Glutamatergic neuron (in vitro differentiated cells): ENCODE measurements around the gene ELMO1. TPM values are rescaled to one million over a fixed set of nuclear protein-coding genes. Genes with fewer than 3 reads are reported as not detected.

Experiments
- DNase-seq: peaks from one replicate; pipeline ENCODE4 v3.0.0; 2022
- H3K27ac Mint-ChIP-seq: one replicate; pipeline ENCODE4 v1.8.0; 2020; ENCODE audit warnings: mild to moderate bottlenecking, mixed read lengths, inconsistent platforms; ENCODE audit not compliant: unreplicated experiment
- H3K27me3 Mint-ChIP-seq: one replicate; pipeline ENCODE4 v1.8.0; 2020; ENCODE audit warnings: mild to moderate bottlenecking, moderate library complexity, mixed read lengths, inconsistent platforms; ENCODE audit not compliant: unreplicated experiment
- H3K36me3 Mint-ChIP-seq: one replicate; pipeline ENCODE4 v1.8.0; 2020; ENCODE audit warnings: mild to moderate bottlenecking, mixed read lengths, inconsistent platforms; ENCODE audit not compliant: unreplicated experiment
- H3K4me1 Mint-ChIP-seq: one replicate; pipeline ENCODE4 v1.8.0; 2020; ENCODE audit warnings: mild to moderate bottlenecking, low read depth, mixed read lengths, inconsistent platforms; ENCODE audit not compliant: unreplicated experiment
- H3K4me3 Mint-ChIP-seq: one replicate; pipeline ENCODE4 v1.8.0; 2020; ENCODE audit warnings: mild to moderate bottlenecking, mixed read lengths, inconsistent platforms; ENCODE audit not compliant: unreplicated experiment
- H3K9me3 Mint-ChIP-seq: one replicate; pipeline ENCODE4 v1.8.0; 2020; ENCODE audit warnings: mild to moderate bottlenecking, moderate library complexity, mixed read lengths, inconsistent platforms; ENCODE audit not compliant: unreplicated experiment
- CTCF ChIP-seq: fragments of 200-600 bp; sonication (generic); IDR thresholded peaks from one replicate; pipeline ENCODE4 v1.5.0; 2021; ENCODE audit not compliant: partially characterized antibody, unreplicated experiment
- total RNA-seq: library from RNA; stranded (reverse); fragmentation: NEBNext Ultra II Directional; extraction: Animal tissue kit (Norgen Biotek cat#: 25700); gene quantifications from one replicate; pipeline ENCODE4 v1.2.1, GENCODE V29; 2021; ENCODE audit not compliant: unreplicated experiment

Gene ELMO1
- total RNA-seq, 1 donor from 2014 or later: 5.5 TPM

- no peaks in the 10 kb centered on the region for H3K36me3 Mint-ChIP-seq
- no peak for TF ChIP-seq CTCF
Observed at GRCh38 chr7:36868727-36869411, 579.8 kb downstream of the ELMO1 start.

DNA sequence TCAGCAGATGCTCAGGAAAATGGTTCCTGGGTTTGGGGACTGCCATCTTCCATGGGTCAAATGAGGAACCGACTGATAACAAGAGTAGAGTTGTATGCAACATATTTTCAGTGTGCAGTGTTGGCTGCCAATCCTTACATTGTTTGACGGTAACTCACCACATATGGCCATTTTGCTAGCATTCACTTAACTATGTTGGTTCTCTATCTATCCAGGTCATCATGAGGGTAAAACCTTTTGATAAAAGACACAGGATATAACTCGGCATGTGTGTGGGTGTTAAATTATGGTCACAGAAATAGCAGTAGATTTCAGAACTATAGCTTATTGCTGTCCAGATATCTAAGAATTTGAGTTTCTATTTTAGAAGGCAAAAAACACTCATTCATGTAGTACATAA, 583.6 kb downstream of the ELMO1 start:
- no peak for TF ChIP-seq CTCF
- no peak overlapping the region for H3K4me3 Mint-ChIP-seq
- no peaks in the 10 kb centered on the region for H3K36me3 Mint-ChIP-seq
- H3K4me1 Mint-ChIP-seq: peaks cover 7% of the 10 kb centered on the region
- no peaks in the 10 kb centered on the region for H3K9me3 Mint-ChIP-seq
- no peak for DNase-seq
- no peaks in the 10 kb centered on the region for H3K27me3 Mint-ChIP-seq
- H3K27ac Mint-ChIP-seq: no peak overlapping the region

More at GRCh38 chr7:36868727-36869411, 579.8 kb downstream of the ELMO1 start:
- Mint-ChIP-seq H3K4me3 (no peak overlapping the region), H3K9me3 (no peaks in the 10 kb centered on the region), H3K27ac (no peak overlapping the region), H3K4me1 (peaks cover 7% of the 10 kb centered on the region), H3K27me3 (no peaks in the 10 kb centered on the region)
- no peak for DNase-seq

GRCh38 chr7:36863901-36864701, 584.6 kb downstream of the ELMO1 start:
- Mint-ChIP-seq H3K4me3 (no peak overlapping the region), H3K27me3 (peaks cover 1% of the 10 kb centered on the region), H3K9me3 (no peaks in the 10 kb centered on the region), H3K4me1 (peaks cover 7% of the 10 kb centered on the region), H3K36me3 (no peaks in the 10 kb centered on the region), H3K27ac (no peak overlapping the region)
- no peak for DNase-seq
- TF ChIP-seq CTCF: no peak

GRCh38 chr7:36862771-36863261, 585.8 kb downstream of the ELMO1 start:
- Mint-ChIP-seq H3K4me3 (no peak overlapping the region), H3K9me3 (no peaks in the 10 kb centered on the region), H3K4me1 (peaks cover 7% of the 10 kb centered on the region), H3K36me3 (peaks cover 7% of the 10 kb centered on the region), H3K27ac (no peak overlapping the region), H3K27me3 (peaks cover 1% of the 10 kb centered on the region)
- no peak for DNase-seq
- TF ChIP-seq CTCF: no peak

- H3K36me3 Mint-ChIP-seq: peaks cover 7% of the 10 kb centered on the region
- H3K27ac Mint-ChIP-seq: no peak overlapping the region
- no peak overlapping the region for H3K4me3 Mint-ChIP-seq
- H3K4me1 Mint-ChIP-seq: peaks cover 7% of the 10 kb centered on the region
- no peak for TF ChIP-seq CTCF
- H3K9me3 Mint-ChIP-seq: no peaks in the 10 kb centered on the region
- no peak for DNase-seq
- peaks cover 1% of the 10 kb centered on the region for H3K27me3 Mint-ChIP-seq
Observed at GRCh38 chr7:36861656-36862055, 587.0 kb downstream of the ELMO1 start.
